Lung (tissue), 12 donors: Measurements from ENCODE around the gene RPS17. TPM values are rescaled to one million over a fixed set of nuclear protein-coding genes. Genes with fewer than 3 reads are reported as not detected.

ENCODE experiments used
- ATAC-seq: fragments of 200-7000 bp; cut with Tn5 transposase; one replicate; pipeline ENCODE4 v1.9.1; 2020; ENCODE audit warnings: moderate number of reproducible peaks; ENCODE audit not compliant: insufficient read depth, low FRiP score
- DNase-seq, 3 donors: peaks; one replicate each; pipeline ENCODE4 v3.0.0-alpha.2; 2013 to 2017
- H3K27ac ChIP-seq, 2 donors: one replicate each; pipeline ENCODE4 v1.5.1; 2013; ENCODE audit warnings: mild to moderate bottlenecking in 2 of 2, moderate library complexity in 2 of 2, control low read depth in 1 of 2, inconsistent platforms in 1 of 2, low read depth in 1 of 2, low read length in 1 of 2
- H3K27me3 ChIP-seq, 3 donors: one replicate each; pipeline ENCODE4 v1.5.1; 2013; ENCODE audit warnings: low read length in 2 of 3; ENCODE audit not compliant: control insufficient read depth in 3 of 3, insufficient read depth in 3 of 3
- H3K36me3 ChIP-seq, 4 donors: one replicate each; pipeline ENCODE4 v1.5.1; 2013; ENCODE audit warnings: low read length in 4 of 4, mild to moderate bottlenecking in 1 of 4, moderate library complexity in 1 of 4; ENCODE audit not compliant: control insufficient read depth in 4 of 4, insufficient read depth in 4 of 4
- H3K4me1 ChIP-seq, 5 donors: one replicate each; pipeline ENCODE4 v1.5.1; 2013; ENCODE audit warnings: low read length in 5 of 5, mild to moderate bottlenecking in 2 of 5, moderate library complexity in 1 of 5; ENCODE audit not compliant: control insufficient read depth in 5 of 5, insufficient read depth in 5 of 5
- H3K4me3 ChIP-seq: one replicate; pipeline ENCODE4 v1.5.1; 2013; ENCODE audit warnings: mild to moderate bottlenecking, control low read depth, moderate library complexity
- H3K9ac ChIP-seq, 2 donors: one replicate each; pipeline ENCODE4 v1.5.1; 2013; ENCODE audit warnings: low read length in 2 of 2, control low read depth in 1 of 2; ENCODE audit not compliant: insufficient read depth in 1 of 2
- H3K9me3 ChIP-seq, 4 donors: one replicate each; pipeline ENCODE4 v1.5.1; 2013; ENCODE audit warnings: low read length in 3 of 4, mild to moderate bottlenecking in 1 of 4, moderate library complexity in 1 of 4; ENCODE audit not compliant: control insufficient read depth in 4 of 4, insufficient read depth in 3 of 4
- WGBS, 2 donors: extraction: QIAGEN DNeasy Blood & Tissue Kit; methylation state at CpG; one replicate each; pipeline ENCODE4 v1.1.7; 2013; 5-methylcytosine and 5-hydroxymethylcytosine counted together
- polyA plus RNA-seq, 2 donors: library from polyadenylated mRNA; stranded (reverse); fragments of 200-250 nt; gene quantifications; one replicate each; pipeline ENCODE4 v1.2.1, GENCODE V29; 2013
- total RNA-seq, 2 donors: library from RNA; depleted of rRNA in 1 of 2; stranded (reverse); fragments of >200 nt in 1 of 2; gene quantifications; one replicate each; pipeline ENCODE4 v1.2.1, GENCODE V29; 2014 to 2021
- TF ChIP-seq, protein P1 (sequence below): IDR thresholded peaks from 2 replicates; pipeline ENCODE4 v1.5.1; 2012; ENCODE audit warnings: mild to moderate bottlenecking; ENCODE audit errors: control extremely low read depth, extremely low read depth
- donor health status: control.
- donor health status: control.
- donor health status: Bipolar disorder and iron deficiency.
- donor health status: healthy.
- donor health status: DM: yes; HTN: yes; CAD: no.

RPS17 gene
- total and polyA plus RNA-seq, 4 donors, result 1,181 to 4,573 (median 2,417) TPM

DNA sequence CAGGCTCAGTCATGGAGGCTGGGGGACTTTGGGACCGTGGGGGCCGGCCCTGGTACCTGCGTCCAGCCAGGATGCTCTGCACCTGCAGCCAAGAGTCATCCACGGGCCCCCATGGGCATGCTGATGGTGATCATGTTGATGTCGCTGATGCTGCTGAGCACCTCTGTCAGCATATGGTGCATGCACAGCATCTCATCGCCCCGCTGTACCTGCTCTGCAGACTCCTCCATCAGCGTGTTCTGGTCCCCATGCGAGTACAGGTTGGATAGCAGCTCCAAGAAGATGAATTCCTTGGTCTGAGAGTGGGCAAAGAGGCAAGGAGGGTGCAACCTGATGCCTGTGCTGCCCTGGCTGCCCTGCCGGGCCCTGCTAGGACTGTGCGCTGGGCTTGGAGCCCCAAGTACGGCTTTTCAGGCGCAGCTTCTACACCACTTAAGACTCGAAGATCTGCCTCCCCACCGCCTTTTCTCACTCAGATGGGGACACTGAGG lies 7.2 kb downstream of the RPS17 start:
- Histone ChIP-seq H3K9me3 (no peaks in the 10 kb centered on the region), H3K36me3 (peaks cover 16 to 27% (median 19%) of the 10 kb centered on the region in 4 donors), H3K9ac (no peak overlapping the region), H3K4me1 (peaks cover 0 to 6% (median 0%) of the 10 kb centered on the region in 5 donors), H3K27me3 (no peaks in the 10 kb centered on the region), H3K27ac (no peak overlapping the region), H3K4me3 (no peak overlapping the region)
- WGBS, 2 donors, result 95 to 96% methylated on average over 15 of the region's 15 CpGs
- no peak for DNase-seq
- TF ChIP-seq, protein P1, sequence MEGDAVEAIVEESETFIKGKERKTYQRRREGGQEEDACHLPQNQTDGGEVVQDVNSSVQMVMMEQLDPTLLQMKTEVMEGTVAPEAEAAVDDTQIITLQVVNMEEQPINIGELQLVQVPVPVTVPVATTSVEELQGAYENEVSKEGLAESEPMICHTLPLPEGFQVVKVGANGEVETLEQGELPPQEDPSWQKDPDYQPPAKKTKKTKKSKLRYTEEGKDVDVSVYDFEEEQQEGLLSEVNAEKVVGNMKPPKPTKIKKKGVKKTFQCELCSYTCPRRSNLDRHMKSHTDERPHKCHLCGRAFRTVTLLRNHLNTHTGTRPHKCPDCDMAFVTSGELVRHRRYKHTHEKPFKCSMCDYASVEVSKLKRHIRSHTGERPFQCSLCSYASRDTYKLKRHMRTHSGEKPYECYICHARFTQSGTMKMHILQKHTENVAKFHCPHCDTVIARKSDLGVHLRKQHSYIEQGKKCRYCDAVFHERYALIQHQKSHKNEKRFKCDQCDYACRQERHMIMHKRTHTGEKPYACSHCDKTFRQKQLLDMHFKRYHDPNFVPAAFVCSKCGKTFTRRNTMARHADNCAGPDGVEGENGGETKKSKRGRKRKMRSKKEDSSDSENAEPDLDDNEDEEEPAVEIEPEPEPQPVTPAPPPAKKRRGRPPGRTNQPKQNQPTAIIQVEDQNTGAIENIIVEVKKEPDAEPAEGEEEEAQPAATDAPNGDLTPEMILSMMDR, result no peak
- ATAC-seq, result no peak

DNA sequence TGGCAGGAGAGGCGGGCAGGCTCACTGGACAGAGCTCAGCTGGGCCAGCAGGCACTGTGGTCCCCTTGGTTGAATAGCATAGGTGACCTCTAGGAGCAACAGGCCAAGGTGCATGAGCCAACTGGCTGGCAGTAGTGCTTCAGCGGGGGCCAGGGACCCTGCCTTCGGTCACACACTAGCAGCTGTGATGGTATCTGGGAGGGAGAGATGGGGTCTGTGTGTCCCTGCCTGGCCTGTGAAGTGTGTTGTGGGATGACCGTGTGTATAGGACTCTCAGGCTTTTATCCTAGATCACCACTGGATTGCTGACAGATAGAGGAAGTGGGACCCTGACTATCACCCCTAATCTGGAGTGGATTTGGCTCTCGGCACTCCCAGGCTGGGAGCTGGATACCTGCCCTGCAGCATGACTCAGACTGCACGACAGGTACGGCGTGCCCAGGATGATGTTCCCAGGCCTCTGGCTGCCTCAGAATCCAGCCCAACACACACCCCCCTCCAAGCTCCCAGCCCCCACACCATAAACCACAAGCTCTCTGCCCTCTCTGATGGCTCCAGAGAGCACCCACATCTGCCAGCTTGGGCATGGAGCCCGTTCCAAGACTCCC lies 7.8 kb downstream of the RPS17 start:
- 86 to 95% methylated on average over 9 of the region's 9 CpGs for WGBS, 2 donors
- no peak overlapping the region for H3K27ac ChIP-seq
- H3K4me1 ChIP-seq, result peaks cover 0 to 6% (median 0%) of the 10 kb centered on the region in 5 donors
- ATAC-seq (no peak), DNase-seq (no peak)
- H3K9me3 ChIP-seq, result no peaks in the 10 kb centered on the region
- H3K36me3 ChIP-seq, result peaks cover 12 to 22% (median 13%) of the 10 kb centered on the region in 4 donors
- no peak overlapping the region for H3K4me3 ChIP-seq
- TF ChIP-seq, protein P1, result no peak
- no peak overlapping the region for H3K9ac ChIP-seq
- no peaks in the 10 kb centered on the region for H3K27me3 ChIP-seq

DNA sequence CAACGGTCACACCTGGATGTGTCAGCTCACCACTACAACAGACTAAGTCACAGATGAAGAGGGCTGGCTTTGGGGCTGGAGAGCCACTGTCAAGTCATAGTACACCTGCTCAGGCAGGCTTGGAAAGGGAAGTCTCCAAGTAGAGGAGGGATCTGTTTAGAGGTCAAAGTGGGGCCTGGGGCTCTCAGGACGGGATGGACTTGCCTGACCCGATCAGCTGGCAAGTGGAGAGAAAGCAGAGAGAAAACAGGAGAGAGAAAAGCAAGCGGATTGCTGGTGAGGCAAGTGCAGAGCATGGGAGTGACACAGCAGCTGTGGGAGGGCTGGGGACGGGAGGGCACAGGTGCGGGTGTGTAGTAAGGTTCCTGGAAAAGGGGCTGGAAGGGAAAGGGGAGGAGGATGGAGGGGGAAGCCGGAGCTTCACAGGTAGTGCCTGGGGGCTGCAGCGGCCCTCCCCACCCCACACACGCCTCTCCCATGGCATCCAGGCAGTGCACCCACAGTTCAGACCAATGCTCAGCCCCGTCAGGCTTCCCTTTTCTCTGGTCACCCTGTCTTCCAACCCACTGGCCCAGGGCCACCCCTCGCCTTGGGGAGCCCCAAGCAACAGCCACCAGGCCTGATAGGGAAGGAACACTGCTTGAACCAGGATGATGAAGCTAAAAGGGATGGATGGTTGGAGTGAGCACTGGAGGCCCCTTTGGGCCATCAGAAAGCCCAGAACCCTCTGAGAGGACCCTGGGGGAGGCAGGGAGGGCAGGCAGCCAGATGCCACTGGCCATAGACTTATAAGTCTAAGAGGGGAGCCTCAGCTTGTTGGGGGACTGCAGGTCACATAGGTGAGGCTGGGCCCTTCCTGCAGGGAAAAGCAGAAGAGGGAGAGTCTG lies 8.5 kb downstream of the RPS17 start:
- ATAC-seq, result no peak
- Histone ChIP-seq H3K27ac (no peak overlapping the region), H3K9ac (no peak overlapping the region), H3K36me3 (peaks cover 8 to 15% (median 9%) of the 10 kb centered on the region in 4 donors), H3K9me3 (no peaks in the 10 kb centered on the region), H3K4me1 (peaks cover 0 to 6% (median 0%) of the 10 kb centered on the region in 5 donors), H3K27me3 (no peaks in the 10 kb centered on the region), H3K4me3 (no peak overlapping the region)
- DNase-seq, result no peak
- 83 to 85% methylated on average over 8 to 11 of the region's 11 CpGs for WGBS, 2 donors
- TF ChIP-seq, protein P1, result no peak
